Measurements from ENCODE around the gene PLVAP.

- TF ChIP-seq RBM17 (IDR thresholded peaks at IDR 0.05; ENCODE audit: borderline replicate concordance, low read depth, low read length) (no peak), CTCF (IDR thresholded peaks at IDR 0.05 in 2 of 3, conservative IDR thresholded peaks at IDR 0.05 in 1 of 3; ENCODE audit: insufficient read depth in 2 of 3, low read depth in 1 of 3, low read length in 3 of 3) (no peak), FOXA1 (IDR thresholded peaks at IDR 0.05; ENCODE audit: borderline replicate concordance) (no peak), MEF2D (tag; conservative IDR thresholded peaks at IDR 0.05; ENCODE audit: low read depth) (no peak), CEBPB (tag; IDR thresholded peaks at IDR 0.05) (no peak)
Observed at GRCh38 chr19:17302391-17303166, 74.6 kb downstream of the PLVAP start.

All from K562 (cell line).